HG03439 (cell line): Measurements from ENCODE around the gene DUOX1.

Source experiments
- ATAC-seq: cut with Tn5 transposase; IDR thresholded peaks from one replicate; pipeline ENCODE4 v1.9.1; 2021; ENCODE audit warnings: mild to moderate bottlenecking, moderate library complexity; ENCODE audit not compliant: unreplicated experiment

The DUOX1 gene

GRCh38 chr15:45185903-45186770 lies 56.3 kb downstream of the DUOX1 start:
- no peak for ATAC-seq

- no peak for ATAC-seq
Measured at GRCh38 chr15:45186771-45187577, 57.2 kb downstream of the DUOX1 start.

GRCh38 chr15:45187578-45187893 lies 57.7 kb downstream of the DUOX1 start:
- ATAC-seq, result no peak

GRCh38 chr15:45187894-45188830 lies 58.4 kb downstream of the DUOX1 start, which contains the start of gene SHF:
Gene SHF (minus strand): TSS chr15:45187966. CDS start chr15:45187951, 15 bp downstream.
- ATAC-seq, result no peak

GRCh38 chr15:45197512-45197911 lies 67.7 kb downstream of the DUOX1 start:
- no peak for ATAC-seq

- ATAC-seq, result peak; percentile 71
Measured at GRCh38 chr15:45198337-45199135, 68.7 kb downstream of the DUOX1 start.

GRCh38 chr15:45199136-45199810 lies 69.5 kb downstream of the DUOX1 start:
- peak; percentile 23 for ATAC-seq

- ATAC-seq, result peak; percentile 51
Measured at GRCh38 chr15:45200001-45200798, 70.4 kb downstream of the DUOX1 start.

GRCh38 chr15:45200799-45201556 lies 71.2 kb downstream of the DUOX1 start:
- ATAC-seq, result no peak

- no peak for ATAC-seq
Measured at GRCh38 chr15:45201557-45201859, 71.7 kb downstream of the DUOX1 start.

GRCh38 chr15:45201869-45202268 lies 72.1 kb downstream of the DUOX1 start:
- no peak for ATAC-seq

- no peak for ATAC-seq
Measured at GRCh38 chr15:45203182-45203581, 73.4 kb downstream of the DUOX1 start.

- ATAC-seq, result no peak
Measured at GRCh38 chr15:45205192-45205591, 75.4 kb downstream of the DUOX1 start.

GRCh38 chr15:45212493-45212892 lies 82.7 kb downstream of the DUOX1 start:
- ATAC-seq, result no peak
